Loucy (cell line): Measurements from ENCODE around the gene NGRN.

ENCODE experiments used
- EZH2phosphoT487 ChIP-seq: fragments of 200-600 bp; IDR thresholded peaks from 2 replicates; pipeline ENCODE4 v1.6.1; 2018; ENCODE audit warnings: antibody characterized with exemption, mild to moderate bottlenecking, moderate library complexity, borderline replicate concordance
- TF ChIP-seq, protein P1 (sequence below): fragments of 200-600 bp; sonication (generic); conservative IDR thresholded peaks from 2 replicates; pipeline ENCODE4 v1.5.1; 2014; ENCODE audit warnings: mild to moderate bottlenecking, antibody characterized with exemption, low read length

DNA sequence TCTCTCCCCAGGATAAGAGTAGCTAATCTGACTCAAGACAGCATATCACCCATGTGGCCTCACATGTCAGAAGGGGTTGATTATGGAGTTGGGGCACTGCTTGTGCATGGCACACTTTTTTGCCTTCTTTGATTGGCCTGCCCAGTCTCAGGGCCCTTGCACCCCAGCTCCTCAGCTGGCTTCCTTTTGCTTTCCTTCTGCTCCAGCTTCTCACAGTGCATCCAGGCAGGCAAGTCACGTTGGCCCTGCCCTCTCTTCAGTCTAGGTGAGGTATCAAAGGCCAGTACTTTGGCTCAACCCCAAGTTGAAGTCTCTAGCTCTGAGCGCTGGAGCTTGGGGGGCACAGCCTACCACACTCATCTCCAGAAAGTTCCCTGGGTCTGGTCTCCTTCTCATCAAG is 42.2 kb downstream of the NGRN start:
- TF ChIP-seq, protein P1, sequence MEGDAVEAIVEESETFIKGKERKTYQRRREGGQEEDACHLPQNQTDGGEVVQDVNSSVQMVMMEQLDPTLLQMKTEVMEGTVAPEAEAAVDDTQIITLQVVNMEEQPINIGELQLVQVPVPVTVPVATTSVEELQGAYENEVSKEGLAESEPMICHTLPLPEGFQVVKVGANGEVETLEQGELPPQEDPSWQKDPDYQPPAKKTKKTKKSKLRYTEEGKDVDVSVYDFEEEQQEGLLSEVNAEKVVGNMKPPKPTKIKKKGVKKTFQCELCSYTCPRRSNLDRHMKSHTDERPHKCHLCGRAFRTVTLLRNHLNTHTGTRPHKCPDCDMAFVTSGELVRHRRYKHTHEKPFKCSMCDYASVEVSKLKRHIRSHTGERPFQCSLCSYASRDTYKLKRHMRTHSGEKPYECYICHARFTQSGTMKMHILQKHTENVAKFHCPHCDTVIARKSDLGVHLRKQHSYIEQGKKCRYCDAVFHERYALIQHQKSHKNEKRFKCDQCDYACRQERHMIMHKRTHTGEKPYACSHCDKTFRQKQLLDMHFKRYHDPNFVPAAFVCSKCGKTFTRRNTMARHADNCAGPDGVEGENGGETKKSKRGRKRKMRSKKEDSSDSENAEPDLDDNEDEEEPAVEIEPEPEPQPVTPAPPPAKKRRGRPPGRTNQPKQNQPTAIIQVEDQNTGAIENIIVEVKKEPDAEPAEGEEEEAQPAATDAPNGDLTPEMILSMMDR, result no peak
- no peak for TF ChIP-seq EZH2phosphoT487
